HuH-7.5 (cell line): ENCODE data around the gene SLC6A16.
A peak's percentile ranks its signal among the peaks of the same experiment; 100 is the strongest.
"Not testable (repeated sequence)": the region's sequence is repeated elsewhere in the genome, so short reads cannot be mapped to it uniquely, and the experiment has no call there.

Experiments
- DNase-seq: peaks from one replicate; pipeline ENCODE4 v3.0.0; 2011; ENCODE audit warnings: low spot score

Gene SLC6A16

GRCh38 chr19:49328741-49329140 lies 3.8 kb upstream of the SLC6A16 start:
- DNase-seq, result no peak

- no peak for DNase-seq
Observed at GRCh38 chr19:49327878-49328544, 3.0 kb upstream of the SLC6A16 start.

- no peak for DNase-seq
Observed at GRCh38 chr19:49326165-49326704, 1.2 kb upstream of the SLC6A16 start.

GRCh38 chr19:49325756-49326155 lies 765 bp upstream of the SLC6A16 start:
- DNase-seq, result not testable (repeated sequence)

GRCh38 chr19:49318296-49318695 lies 6.7 kb downstream of the SLC6A16 start:
- no peak for DNase-seq

- no peak for DNase-seq
Observed at GRCh38 chr19:49316284-49316683, 8.7 kb downstream of the SLC6A16 start.

- DNase-seq, result no peak
Observed at GRCh38 chr19:49315111-49315510, 9.9 kb downstream of the SLC6A16 start.

GRCh38 chr19:49309087-49309486 lies 15.9 kb downstream of the SLC6A16 start:
- DNase-seq, result no peak

GRCh38 chr19:49306734-49307133 lies 18.3 kb downstream of the SLC6A16 start:
- DNase-seq, result not testable (repeated sequence)

- DNase-seq, result no peak
Observed at GRCh38 chr19:49301866-49302252, 23.1 kb downstream of the SLC6A16 start.

- DNase-seq, result peak; percentile 74
Observed at GRCh38 chr19:49301165-49301865, 23.7 kb downstream of the SLC6A16 start.

- DNase-seq, result not testable (repeated sequence)
Observed at GRCh38 chr19:49298653-49299052, 26.3 kb downstream of the SLC6A16 start.

- DNase-seq, result no peak
Observed at GRCh38 chr19:49297403-49297802, 27.6 kb downstream of the SLC6A16 start.

GRCh38 chr19:49295208-49295880 lies 29.6 kb downstream of the SLC6A16 start:
- no peak for DNase-seq

GRCh38 chr19:49294401-49294800 lies 30.6 kb downstream of the SLC6A16 start:
- no peak for DNase-seq

GRCh38 chr19:49290517-49290916 lies 34.5 kb downstream of the SLC6A16 start:
- no peak for DNase-seq

- not testable (repeated sequence) for DNase-seq
Observed at GRCh38 chr19:49289286-49289685, 35.7 kb downstream of the SLC6A16 start.

GRCh38 chr19:49288205-49288604 lies 36.8 kb downstream of the SLC6A16 start:
- not testable (repeated sequence) for DNase-seq

GRCh38 chr19:49287141-49287770 lies 37.7 kb downstream of the SLC6A16 start:
- DNase-seq, result no peak

GRCh38 chr19:49282184-49282583 lies 42.8 kb downstream of the SLC6A16 start:
- no peak for DNase-seq

- no peak for DNase-seq
Observed at GRCh38 chr19:49272204-49272603, 52.8 kb downstream of the SLC6A16 start.

- no peak for DNase-seq
Observed at GRCh38 chr19:49271080-49271753, 53.8 kb downstream of the SLC6A16 start.
